ENCODE measurements around the gene CUL4B. TPM values are rescaled to one million over a fixed set of nuclear protein-coding genes. Genes with fewer than 3 reads are reported as not detected.

CUL4B gene
- total RNA-seq, 2 donors from 2014 or later = 19.1 to 19.6 TPM

Other genes with a start within 250 kb of the CUL4B start
- gene TMEM255A, start 249.5 kb downstream of the CUL4B start, total RNA-seq = under 1 TPM; 0.70 to 0.79 TPM
- gene ATP1B4, start 198.9 kb downstream of the CUL4B start, total RNA-seq = 1 to 10 TPM in 1 of 2 donors, under 1 TPM in 1; 0.90 to 1.4 TPM
- gene LAMP2, start 91.7 kb downstream of the CUL4B start, total RNA-seq = 10 to 100 TPM; 65.0 to 77.2 TPM
- 10 to 100 TPM; 17.2 to 25.3 TPM for gene MCTS1, start 43.1 kb upstream of the CUL4B start, total RNA-seq
- 10 to 100 TPM; 24.0 to 31.4 TPM for gene C1GALT1C1, start 69.1 kb upstream of the CUL4B start, total RNA-seq

Data from right atrium auricular region (tissue), 2 donors.